GM12865 (cell line): ENCODE data around the gene CDH13.

ENCODE experiments used
- DNase-seq: peaks from one replicate; pipeline ENCODE4 v3.0.0; 2010; ENCODE audit warnings: low read depth
- H3K4me3 ChIP-seq: 2 replicates; pipeline ENCODE4 v1.5.1; 2011; ENCODE audit warnings: mild to moderate bottlenecking, low read depth, low read length, control low read depth
- CTCF ChIP-seq: IDR thresholded peaks from 2 replicates; pipeline ENCODE4 v1.5.1; 2011; ENCODE audit warnings: low read length, control low read depth, low read depth, inconsistent platforms; ENCODE audit not compliant: insufficient read depth; ENCODE audit errors: missing control alignments

The CDH13 gene

GRCh38 chr16:83271123-83271522 is 644.4 kb downstream of the CDH13 start:
- no peak for DNase-seq
- no peak for TF ChIP-seq CTCF
- H3K4me3 ChIP-seq, result no peak overlapping the region

GRCh38 chr16:83271970-83272575 is 645.3 kb downstream of the CDH13 start:
- no peak for DNase-seq
- no peak for TF ChIP-seq CTCF
- no peak overlapping the region for H3K4me3 ChIP-seq

- DNase-seq, result no peak
- no peak overlapping the region for H3K4me3 ChIP-seq
- TF ChIP-seq CTCF, result no peak
Observed at GRCh38 chr16:83272843-83273242, 646.1 kb downstream of the CDH13 start.

- no peak for TF ChIP-seq CTCF
- H3K4me3 ChIP-seq, result no peak overlapping the region
Observed at GRCh38 chr16:83273504-83274173, 646.9 kb downstream of the CDH13 start.

GRCh38 chr16:83279251-83279650 is 652.5 kb downstream of the CDH13 start:
- DNase-seq, result no peak
- TF ChIP-seq CTCF, result no peak
- H3K4me3 ChIP-seq, result no peak overlapping the region

More at GRCh38 chr16:83273504-83274173, 646.9 kb downstream of the CDH13 start:
- DNase-seq, result no peak

- H3K4me3 ChIP-seq, result no peak overlapping the region
- no peak for TF ChIP-seq CTCF
- no peak for DNase-seq
Observed at GRCh38 chr16:83285921-83286320, 659.2 kb downstream of the CDH13 start.

GRCh38 chr16:83296505-83296904 is 669.7 kb downstream of the CDH13 start:
- no peak overlapping the region for H3K4me3 ChIP-seq
- no peak for TF ChIP-seq CTCF
- DNase-seq, result no peak
